Measurements from ENCODE around the gene TADA2B.
A peak's percentile ranks its signal among the peaks of the same experiment; 100 is the strongest.

Gene TADA2B

GRCh38 chr4:7055990-7056325 lies 12.8 kb downstream of the TADA2B start:
- DNase-seq (ENCODE audit: low read depth in 2 of 3, low spot score in 2 of 3) = no peak

- no peak for DNase-seq (ENCODE audit: low read depth in 2 of 3, low spot score in 2 of 3)
Observed at GRCh38 chr4:7058792-7059191, 15.6 kb downstream of the TADA2B start.

DNA sequence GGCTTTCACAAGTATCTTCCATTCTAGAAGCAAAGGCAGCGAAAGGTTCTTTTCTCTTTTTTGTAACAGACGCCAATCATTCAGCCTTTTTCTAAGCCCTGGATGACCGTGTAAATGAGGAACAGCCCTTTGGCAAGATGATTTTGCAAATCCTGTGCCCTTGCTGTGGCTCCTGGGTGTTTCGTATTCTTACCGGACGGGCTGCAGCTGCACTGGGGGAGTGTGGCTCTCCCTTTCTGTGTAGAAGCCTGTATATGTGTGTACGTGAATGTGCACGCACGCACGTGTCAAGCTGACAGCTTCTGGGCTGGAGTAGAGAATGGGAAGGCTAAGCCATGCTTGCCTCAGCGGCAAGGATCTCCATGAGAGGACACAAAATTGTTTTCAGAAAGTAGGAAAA lies 16.5 kb downstream of the TADA2B start:
- DNase-seq (ENCODE audit: low read depth in 2 of 3, low spot score in 2 of 3) = no peak

- DNase-seq (ENCODE audit: low read depth in 2 of 3, low spot score in 2 of 3) = no peak
Observed at GRCh38 chr4:7060346-7061150, 17.4 kb downstream of the TADA2B start.

- DNase-seq (ENCODE audit: low read depth in 2 of 3, low spot score in 2 of 3) = no peak
Observed at GRCh38 chr4:7061815-7062214, 18.6 kb downstream of the TADA2B start.

- no peak for DNase-seq (ENCODE audit: low read depth in 2 of 3, low spot score in 2 of 3)
Observed at GRCh38 chr4:7062816-7063215, 19.6 kb downstream of the TADA2B start.

DNA sequence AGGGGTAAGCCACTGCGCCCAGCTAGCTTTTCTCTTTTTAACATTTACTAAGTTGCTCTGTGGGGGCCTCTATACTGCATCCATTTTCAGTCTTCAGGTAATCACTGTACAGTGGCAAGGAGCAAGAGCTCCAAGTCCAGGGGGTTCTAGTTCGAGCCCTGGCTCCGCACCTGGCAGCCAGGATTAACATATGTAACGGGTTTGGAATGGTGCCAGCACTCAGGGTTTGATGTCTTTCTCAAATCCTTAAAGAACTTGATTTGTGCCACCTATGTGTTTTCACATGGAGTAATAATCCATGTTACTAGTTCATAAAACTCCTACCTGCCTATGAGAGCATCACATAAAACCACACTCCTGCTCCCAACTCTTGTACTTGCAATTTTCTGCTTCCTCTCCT lies 20.2 kb downstream of the TADA2B start:
- DNase-seq (ENCODE audit: low read depth in 2 of 3, low spot score in 2 of 3) = no peak

GRCh38 chr4:7066006-7066405 lies 22.8 kb downstream of the TADA2B start:
- DNase-seq (ENCODE audit: low read depth in 2 of 3, low spot score in 2 of 3) = no peak

DNA sequence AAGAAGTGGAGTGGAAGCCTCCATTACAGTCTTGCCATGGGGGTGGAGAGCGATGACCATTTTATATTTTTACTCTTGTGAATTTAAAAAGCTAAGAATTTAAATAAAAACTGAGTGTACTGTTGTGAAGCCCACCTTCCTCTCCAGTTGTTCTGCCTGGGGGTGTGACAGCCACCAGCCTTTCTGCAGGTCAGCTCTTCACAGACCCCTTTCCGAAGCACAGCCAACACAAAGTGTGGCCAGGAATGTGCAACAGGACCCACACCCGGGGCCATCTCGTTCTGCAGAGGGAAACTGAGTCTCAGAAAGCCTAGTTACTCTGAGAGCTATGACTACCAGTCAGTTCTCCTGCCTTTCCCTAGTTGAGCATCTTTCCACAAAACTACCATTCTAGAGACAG lies 23.3 kb downstream of the TADA2B start:
- no peak for DNase-seq (ENCODE audit: low read depth in 2 of 3, low spot score in 2 of 3)

- DNase-seq (ENCODE audit: low read depth in 2 of 3, low spot score in 2 of 3) = no peak
Observed at GRCh38 chr4:7067126-7067451, 23.9 kb downstream of the TADA2B start.

DNA sequence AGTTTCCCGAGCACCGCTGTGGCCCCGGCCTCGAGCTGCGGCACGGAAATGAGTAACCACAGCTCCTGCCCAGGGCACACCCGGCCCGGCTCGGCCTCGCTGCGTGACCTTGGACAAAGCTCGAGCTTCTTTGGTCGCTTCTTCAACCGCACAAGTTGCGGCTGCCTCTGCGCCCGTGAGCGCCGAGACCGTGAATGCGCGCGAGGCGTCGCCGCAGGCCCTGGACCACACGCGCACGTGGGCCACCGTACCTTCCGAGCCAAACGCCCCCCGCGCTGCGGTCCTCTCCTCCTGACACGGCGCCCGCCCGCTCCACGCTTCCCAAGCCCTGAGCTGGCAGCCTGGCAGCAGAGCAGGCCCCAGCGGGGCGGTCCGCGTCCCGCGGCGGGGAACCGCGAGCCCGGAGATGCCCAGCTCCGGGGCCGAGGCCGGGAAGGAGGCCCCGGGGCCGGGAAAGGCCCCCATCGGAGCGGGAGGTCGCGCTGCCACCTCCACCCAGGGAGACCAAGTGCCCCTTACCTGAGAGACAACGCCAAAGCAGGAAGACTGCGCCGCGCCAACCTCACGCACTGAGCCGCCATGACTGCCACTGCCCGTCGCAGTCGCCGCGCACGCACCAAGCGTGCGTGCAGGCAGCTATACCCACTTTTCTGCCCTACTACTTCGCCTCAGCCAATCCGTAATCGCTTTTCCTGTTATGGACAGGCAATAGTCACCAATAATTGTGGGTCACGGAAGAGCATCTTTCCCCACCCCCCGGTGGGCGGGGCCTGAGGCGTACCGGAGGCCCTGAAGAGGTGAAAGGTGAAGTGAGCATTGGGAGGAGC lies 24.5 kb downstream of the TADA2B start, which contains the start of gene GRPEL1:
GRPEL1 (minus strand) TSS at position 613 of the 827 bp plus-strand sequence; CDS start at position 581, 32 bp downstream.
- peak in 1 of 3 experiments; percentile 100 for DNase-seq (ENCODE audit: low read depth in 2 of 3, low spot score in 2 of 3)

GRCh38 chr4:7068279-7068842 lies 25.2 kb downstream of the TADA2B start:
- DNase-seq (ENCODE audit: low read depth in 2 of 3, low spot score in 2 of 3) = peak in 2 of 3 experiments; percentile 99 to 100

DNA sequence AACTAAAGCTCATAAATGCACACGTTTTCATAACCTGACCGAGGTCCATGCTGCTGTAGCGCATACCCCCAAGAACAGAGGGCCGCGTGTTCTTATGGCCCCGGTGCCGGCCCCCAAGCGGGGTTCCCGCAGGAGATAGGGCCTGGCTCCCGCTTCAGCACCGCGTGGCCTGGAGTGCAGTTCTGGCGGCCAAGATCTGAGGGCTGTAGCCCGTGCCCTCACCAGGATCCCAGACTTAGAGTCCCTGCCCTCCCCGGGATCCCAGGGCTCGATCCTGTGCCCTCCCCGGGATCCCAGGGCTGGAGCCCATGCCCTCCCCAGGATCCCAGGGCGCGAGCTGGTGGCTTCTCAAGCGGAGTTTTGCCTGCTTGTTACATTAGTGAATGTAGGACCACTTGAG lies 25.7 kb downstream of the TADA2B start:
- no peak for DNase-seq (ENCODE audit: low read depth in 2 of 3, low spot score in 2 of 3)

- peak; percentile 62 to 76 (median 70) for DNase-seq (ENCODE audit: low read depth in 2 of 3, low spot score in 2 of 3)
Observed at GRCh38 chr4:7070729-7071511, 27.7 kb downstream of the TADA2B start.

DNA sequence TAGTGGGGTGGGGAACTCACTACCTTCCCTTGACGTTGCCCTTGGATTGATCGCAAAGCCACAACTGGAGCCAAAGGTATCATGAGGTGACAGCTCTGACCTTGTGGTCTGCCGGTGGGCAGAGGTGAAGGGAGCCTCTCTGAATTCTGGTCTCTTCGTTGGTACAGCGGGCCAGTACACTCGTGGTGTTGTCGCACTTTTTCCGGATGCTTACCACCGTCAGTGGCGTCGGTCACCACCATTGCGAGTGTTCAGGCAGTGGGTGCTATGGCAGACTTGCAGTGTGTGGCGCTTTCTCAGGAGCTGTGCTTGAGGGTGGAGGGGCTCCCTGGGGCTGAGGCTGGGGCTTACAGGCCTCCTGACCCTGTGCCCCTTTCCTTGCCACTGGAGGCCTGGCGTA lies 29.9 kb downstream of the TADA2B start:
- no peak for DNase-seq (ENCODE audit: low read depth in 2 of 3, low spot score in 2 of 3)

DNA sequence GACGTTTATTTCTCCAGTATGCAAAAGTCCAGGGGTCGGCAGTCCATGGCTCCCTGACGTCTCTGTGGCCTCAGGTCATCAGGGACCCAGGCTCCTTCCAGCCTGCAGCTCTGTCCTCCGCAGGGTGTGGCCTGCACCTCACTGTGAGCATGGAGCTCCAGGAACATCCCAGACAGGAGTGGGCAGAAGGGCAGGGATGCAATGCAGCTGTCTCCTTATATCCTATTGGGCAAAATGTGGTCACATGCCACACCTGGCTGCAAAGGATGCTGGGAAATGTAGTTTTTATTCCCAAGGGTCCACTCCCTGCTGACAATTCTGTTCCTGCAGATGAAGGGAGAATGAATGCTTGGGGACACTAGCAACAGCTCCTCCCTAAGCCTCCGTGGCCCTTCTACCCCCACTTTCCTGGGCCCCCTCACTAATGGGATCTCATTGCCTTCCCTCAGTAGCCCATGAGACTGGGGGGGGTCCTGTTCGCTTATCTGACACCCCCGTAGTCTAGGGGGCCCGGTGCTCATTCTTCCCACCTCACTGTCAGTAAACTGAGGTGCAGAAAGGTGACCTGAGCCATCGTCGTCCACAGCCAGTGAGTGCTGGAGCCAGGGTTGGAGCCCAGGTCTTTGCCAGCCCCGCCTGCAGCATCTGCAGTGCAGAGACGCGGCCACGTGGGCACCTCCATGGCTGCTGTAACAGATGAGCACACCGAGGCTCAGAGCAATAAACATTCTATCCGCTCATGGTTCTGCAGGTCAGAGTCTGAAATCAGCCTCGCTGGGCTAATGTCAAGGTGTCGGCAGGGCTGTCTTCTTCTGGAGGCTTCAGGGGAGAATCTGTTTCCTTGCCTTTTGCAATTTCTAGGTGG lies 30.6 kb downstream of the TADA2B start:
- DNase-seq (ENCODE audit: low read depth in 2 of 3, low spot score in 2 of 3) = no peak

DNA sequence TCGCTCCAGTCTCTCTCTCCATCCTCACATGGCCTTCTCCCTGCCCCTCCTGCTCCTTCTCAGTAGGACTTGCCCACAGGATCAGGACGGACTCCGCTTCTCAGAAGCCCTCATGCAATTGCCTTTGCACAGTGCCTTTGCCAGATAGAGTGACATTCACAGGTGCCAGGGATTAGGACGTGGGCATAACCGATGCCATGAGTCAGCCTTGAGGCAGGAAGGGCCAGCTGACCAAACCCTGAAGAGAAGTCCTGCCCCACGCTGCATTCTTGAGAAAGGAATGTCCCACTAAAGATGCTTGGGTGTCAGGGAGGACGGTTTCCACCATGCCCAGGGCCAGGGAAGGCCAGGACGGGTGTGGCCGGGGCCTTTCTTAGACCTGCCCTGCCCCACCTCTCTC lies 31.3 kb downstream of the TADA2B start:
- no peak for DNase-seq (ENCODE audit: low read depth in 2 of 3, low spot score in 2 of 3)

- no peak for DNase-seq (ENCODE audit: low read depth in 2 of 3, low spot score in 2 of 3)
Observed at GRCh38 chr4:7075962-7076695, 33.0 kb downstream of the TADA2B start.

DNA sequence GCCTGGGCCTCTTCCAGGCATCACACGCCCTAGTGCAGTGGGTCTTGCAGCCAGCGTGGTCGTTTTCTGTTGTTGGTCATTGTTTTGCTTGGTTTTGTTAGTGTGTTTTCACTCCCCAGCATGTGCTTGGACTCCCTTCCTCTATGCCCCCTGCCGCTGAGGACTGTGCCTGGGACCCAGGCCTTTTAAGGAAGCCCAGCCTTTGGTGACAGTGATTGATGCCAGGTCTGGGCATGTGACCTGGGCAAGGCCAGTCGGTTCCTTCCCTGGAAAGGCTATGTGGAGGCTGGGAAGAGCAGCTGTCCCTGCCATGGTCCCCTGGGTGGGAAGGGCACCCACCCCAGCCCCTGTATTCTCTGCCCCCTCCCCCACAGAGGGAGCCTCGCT lies 33.5 kb downstream of the TADA2B start:
- no peak for DNase-seq (ENCODE audit: low read depth in 2 of 3, low spot score in 2 of 3)

GRCh38 chr4:7077371-7077770 lies 34.2 kb downstream of the TADA2B start:
- DNase-seq (ENCODE audit: low read depth in 2 of 3, low spot score in 2 of 3) = no peak
